HG02571 (cell line): ENCODE data around the gene SMYD5.

Source experiments
- ATAC-seq: cut with Tn5 transposase; IDR thresholded peaks from one replicate; pipeline ENCODE4 v1.9.1; 2021; ENCODE audit warnings: mild to moderate bottlenecking, moderate library complexity; ENCODE audit not compliant: unreplicated experiment

Gene SMYD5

GRCh38 chr2:73237168-73237567, 23.1 kb downstream of the SMYD5 start:
- no peak for ATAC-seq

DNA sequence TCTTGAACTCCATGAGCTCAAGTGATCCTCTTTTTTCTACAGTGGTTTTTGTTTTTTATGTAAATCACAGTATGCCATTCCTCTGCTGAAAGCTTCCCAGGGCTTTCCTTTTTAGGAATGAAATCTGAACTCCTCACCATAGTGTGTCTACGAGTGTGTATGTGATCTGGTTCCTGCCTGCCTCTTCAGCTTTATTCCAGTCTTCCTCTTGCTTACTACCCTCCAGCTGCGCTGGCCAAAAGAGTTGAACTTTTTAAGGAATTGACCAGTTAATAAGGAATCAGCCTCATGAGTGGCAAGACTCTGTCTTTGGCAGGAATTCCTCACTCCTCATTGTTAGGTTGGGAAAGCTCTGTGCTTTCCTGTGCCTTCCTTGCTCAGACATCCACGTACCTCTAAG, 24.1 kb downstream of the SMYD5 start:
- ATAC-seq = no peak

DNA sequence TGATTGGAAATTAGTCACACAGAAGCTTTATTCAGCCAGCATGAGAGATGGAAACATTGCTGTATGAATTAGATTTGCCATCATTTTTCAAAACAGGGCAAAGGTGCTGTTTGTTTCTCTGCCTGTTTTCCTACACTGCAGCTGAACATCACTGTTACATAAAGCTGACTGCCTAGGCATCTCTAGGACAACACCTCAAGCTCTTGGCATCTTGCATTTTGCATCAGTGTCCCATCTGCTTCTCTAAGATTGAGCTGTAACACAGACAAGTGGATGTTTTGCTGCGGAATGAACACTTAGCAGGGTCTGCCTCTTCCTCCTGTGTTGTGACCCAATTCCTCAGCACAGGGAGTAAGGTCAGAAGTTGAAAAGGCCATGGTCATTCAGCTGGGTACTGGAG, 24.9 kb downstream of the SMYD5 start:
- no peak for ATAC-seq

- ATAC-seq = no peak
These were observed 25.7 kb downstream of the SMYD5 start for GRCh38 chr2:73239776-73240175.

GRCh38 chr2:73243884-73244570, 30.0 kb downstream of the SMYD5 start:
- ATAC-seq = no peak

- ATAC-seq = no peak
These were observed 30.5 kb downstream of the SMYD5 start for GRCh38 chr2:73244580-73244979.

DNA sequence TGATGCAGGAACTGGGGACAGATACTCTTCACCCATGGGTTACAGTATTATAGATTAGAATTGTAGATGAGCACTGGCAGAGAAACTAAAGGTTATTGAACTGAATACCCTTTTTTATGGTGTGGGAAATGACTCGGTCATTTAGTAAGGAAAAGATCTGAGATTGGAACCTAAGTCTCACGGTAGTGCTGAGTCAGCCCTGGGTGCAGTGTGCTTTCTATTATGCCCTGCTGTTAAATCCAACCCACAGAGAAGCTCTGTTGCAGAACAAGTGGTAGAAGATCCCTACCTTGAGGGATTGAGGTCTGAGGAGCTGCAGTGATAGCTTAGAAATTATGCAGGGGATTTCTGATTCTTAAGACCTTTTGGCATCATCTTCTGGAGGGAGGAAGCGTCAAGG, 32.8 kb downstream of the SMYD5 start:
- no peak for ATAC-seq

GRCh38 chr2:73249636-73250035, 35.6 kb downstream of the SMYD5 start:
- no peak for ATAC-seq

DNA sequence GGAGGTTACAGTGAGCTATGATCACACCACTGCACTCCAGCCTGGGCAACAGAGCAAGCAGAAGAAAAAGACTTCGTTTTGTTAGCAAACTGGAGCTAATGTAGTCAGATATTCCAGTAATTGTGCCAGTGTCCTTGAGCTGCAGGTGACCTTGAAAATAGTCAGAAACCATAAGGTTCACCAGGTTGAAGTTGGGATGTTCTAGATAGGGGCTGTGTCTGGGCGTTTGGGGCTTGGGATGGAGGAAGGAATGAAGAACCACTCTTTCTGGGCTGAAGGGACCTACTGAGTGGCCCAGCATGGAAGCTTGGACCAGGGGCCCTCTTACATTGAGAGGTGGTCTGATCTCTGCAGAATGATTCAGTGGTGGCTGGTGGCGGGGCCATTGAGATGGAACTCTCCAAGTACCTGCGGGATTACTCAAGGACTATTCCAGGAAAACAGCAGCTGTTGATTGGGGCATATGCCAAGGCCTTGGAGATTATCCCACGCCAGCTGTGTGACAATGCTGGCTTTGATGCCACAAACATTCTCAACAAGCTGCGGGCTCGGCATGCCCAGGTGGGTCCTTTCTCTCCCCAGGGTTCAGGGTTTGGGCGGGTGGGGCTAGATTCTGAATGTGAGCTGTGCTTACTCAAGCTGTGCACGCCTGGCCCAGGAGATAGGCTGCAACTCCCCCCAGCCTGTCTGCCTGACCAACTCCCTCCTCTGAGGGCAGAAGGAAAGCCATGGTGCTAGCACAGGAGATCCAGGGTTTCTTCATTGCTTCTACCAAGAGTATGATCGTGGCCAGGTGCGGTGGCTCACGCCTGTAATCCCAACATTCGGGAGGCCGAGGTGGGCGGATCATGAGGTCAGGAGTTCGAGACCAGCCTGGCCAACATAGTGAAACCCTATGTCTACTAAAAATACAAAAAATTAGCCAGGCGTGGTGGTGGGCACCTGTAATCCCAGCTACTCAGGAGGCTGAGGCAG, 37.1 kb downstream of the SMYD5 start:
- no peak for ATAC-seq

DNA sequence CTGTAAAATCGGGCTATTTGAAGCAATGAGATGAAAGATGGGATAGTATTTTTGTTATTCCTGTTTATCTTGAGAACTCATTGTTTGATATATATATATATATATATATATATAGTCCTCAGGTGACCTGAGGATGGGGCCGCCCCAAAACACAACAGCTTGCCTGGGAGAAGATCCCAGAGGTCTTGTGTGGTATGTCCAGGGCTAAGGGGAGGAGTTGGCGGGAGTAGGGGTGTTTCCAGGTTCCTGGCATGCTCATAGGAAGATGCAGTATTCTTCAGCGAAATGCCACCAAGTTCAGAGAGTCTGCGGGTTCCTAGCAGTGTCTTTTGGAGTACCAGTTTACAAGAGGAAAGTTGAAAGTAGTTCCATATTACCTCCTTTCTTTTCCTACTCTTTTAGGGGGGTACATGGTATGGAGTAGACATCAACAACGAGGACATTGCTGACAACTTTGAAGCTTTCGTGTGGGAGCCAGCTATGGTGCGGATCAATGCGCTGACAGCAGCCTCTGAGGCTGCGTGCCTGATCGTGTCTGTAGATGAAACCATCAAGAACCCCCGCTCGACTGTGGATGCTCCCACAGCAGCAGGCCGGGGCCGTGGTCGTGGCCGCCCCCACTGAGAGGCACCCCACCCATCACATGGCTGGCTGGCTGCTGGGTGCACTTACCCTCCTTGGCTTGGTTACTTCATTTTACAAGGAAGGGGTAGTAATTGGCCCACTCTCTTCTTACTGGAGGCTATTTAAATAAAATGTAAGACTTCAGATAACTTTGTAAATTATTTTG, 38.4 kb downstream of the SMYD5 start:
- no peak for ATAC-seq

- no peak for ATAC-seq
These were observed 39.4 kb downstream of the SMYD5 start for GRCh38 chr2:73253400-73253799.

DNA sequence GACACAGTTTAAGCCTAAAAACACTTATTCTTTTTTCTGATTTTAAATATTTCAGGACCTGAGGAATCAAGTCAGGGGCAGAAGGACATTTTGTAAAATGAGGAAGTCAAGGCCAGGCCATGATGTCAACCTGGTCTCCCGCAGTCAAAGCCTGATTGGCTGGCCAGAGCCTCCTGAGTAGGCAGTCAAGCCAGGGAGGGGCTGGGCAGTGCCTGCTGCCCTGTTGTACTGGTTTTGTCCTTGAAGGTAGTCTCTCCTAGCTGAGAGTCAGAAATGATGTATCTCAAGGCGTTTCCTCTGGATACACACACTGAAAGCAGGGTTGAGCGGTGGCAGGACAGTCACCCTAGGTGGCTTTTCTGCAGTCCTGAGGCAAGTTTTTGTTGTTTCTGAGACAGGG, 39.9 kb downstream of the SMYD5 start:
- ATAC-seq = no peak

DNA sequence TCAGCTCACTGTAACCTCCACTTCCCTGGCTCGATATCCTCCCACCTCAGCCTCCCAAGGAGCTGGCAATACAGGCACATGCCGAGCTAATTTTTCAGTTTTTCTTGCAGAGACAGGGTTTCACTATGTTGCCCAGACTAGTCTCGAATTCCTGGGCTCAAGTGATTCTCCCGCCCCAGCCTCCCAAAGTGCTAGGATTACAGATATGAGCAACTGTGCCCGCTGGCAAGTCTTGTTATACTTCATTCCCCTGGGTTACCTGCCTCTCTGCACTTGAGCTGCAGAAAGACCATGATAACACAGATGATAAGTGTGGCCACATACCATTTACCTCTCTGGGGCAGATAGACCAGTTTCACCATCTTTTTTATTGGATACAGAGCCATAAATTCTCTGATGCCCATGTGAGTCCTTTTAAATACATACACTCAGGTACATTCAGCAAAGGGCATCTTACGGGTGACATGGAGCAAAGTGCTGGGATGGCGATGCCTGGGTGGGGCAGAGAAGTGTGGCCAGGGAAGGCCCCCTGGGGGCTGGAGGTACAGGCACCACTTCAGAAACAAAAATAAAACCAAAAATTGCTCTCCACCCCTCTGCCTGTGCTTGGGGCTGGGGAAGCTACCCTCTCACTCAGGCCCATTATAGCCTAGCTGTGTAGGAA, 40.4 kb downstream of the SMYD5 start:
- no peak for ATAC-seq

- no peak for ATAC-seq
These were observed 41.1 kb downstream of the SMYD5 start for GRCh38 chr2:73255007-73255644.

- no peak for ATAC-seq
These were observed 42.0 kb downstream of the SMYD5 start for GRCh38 chr2:73255907-73256617.

- no peak for ATAC-seq
These were observed 42.5 kb downstream of the SMYD5 start for GRCh38 chr2:73256618-73256922.

DNA sequence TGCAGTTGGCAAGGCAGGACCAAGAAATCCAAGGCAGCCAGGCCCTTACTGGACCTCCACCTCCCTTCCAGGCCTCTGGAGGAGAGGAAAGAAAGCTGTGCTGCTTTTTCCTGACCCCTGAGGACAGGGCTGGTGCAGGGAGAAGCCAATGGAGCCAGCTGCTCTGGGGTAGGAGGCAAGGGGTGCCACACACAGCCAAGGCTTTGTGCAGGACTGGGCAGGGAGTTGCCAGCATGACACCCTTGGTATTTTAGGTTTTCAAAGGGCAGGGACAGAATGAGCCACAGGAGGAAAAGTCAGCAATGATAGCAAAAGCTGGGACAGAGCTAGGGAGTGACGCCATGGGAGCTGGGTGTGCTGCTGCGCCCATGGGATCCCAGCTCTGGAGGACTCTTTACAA, 43.0 kb downstream of the SMYD5 start:
- no peak for ATAC-seq

- no peak for ATAC-seq
These were observed 43.5 kb downstream of the SMYD5 start for GRCh38 chr2:73257425-73258125.

- ATAC-seq = no peak
These were observed 44.3 kb downstream of the SMYD5 start for GRCh38 chr2:73258186-73258912.
